GM21619 (cell line): ENCODE data around the gene MACF1.
A peak's percentile ranks its signal among the peaks of the same experiment; 100 is the strongest.
"Not testable (repeated sequence)": the region's sequence is repeated elsewhere in the genome, so short reads cannot be mapped to it uniquely, and the experiment has no call there.

Experiments used
- ATAC-seq: cut with Tn5 transposase; IDR thresholded peaks from one replicate; pipeline ENCODE4 v1.9.1; 2021; ENCODE audit not compliant: unreplicated experiment

The MACF1 gene

DNA sequence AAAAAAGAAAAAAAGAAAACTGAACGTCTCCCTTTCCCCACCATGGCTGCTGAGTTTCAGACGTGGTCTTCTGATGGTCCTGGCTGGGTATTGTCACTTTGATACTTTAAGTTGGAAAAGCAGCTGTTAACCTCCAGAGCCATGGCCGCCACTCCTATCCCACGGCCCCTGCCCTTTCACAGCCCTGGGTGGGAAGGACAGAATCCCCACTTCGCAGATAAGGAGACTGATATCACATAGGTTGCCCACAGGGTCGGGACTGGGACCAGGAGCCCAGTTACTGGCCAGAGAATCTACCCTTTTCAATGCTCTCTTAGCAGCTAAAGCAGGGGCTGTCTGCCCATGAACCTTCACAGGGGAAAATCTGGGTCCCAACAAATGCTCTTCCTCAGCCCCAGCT, 303.8 kb downstream of the MACF1 start:
- ATAC-seq = no peak

DNA sequence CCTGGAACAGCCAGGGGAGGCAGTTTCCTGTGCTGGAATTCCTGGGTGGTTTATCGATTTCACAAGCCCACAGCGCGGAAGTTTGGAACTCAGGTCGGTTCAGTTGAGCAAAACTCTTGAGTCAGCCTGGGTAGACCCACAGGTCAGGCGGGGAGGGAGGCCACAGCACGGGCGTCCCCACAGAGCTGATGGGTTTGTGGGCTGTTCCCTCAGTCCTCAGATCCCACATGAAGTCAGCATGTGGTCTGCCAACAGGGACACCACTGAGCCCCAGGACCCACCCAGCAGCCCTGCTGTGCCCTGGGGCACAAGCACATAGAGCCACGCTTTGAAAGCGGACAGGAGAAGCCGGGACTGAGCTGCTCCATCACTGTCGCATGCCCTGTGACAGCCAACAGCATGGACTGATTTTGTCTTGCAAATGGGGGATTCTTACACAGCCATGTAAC, 304.4 kb downstream of the MACF1 start:
- ATAC-seq = peak; percentile 17

DNA sequence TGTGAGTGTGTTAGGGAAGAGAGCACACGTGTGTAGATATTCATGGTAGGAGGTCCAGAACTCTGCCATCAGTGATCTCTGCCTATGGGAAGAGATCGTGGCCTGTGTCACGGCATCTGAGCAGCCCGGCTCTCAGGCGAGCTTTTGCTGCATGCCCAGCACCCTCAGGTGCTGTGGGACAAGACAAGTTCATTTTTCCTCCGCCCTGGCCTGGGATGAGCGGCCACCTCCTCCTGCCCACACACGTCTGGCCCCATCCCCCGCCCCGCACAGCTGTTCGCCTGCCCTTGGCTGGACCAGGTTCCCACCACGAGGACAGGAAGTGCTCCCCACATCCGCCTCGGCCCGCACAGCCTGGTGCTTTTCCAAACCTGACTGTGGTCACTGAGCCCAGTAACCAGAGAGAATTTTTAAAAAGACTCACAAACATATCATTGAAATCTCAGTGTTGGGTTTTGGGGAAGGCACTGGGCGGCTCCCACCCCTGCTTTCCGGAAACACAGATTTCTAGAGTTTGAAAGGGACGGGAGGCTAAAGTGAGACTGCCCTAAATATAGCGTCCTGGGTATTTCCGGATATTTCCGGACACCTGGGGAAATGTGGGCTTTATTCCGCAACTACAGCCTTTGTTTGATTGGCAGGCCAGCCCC, 305.0 kb downstream of the MACF1 start:
- ATAC-seq = peak; percentile 72

DNA sequence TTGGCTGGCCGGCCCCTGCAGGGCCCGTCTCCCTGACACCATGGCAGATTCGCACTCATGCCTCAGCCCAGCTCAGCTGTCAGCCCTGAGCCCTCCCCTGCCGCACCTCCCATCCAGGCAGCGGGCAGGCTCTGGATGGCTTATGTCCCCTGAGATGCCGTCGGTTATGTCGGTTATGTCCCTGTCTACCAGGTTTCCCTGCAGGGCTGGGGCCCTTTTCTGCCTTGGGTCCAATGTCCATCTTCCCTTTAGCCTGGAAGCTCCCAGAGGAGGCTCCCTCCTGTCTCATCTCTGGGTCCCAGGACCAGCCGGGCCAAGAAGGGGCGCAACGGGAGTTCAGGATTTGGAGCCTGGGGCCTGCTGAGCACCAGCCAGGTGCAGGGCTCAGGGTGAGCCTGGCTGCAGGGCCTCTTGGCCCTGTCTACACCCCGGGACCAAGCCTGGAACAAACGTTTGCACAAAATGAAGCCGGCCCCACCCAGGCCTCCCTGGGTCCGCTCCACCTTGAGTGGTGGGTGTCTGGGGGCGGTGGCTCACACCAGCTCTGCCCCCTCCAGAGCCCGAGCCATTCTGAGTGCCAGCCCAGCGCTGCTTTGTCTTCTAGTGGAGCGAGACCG, 306.2 kb downstream of the MACF1 start:
- not testable (repeated sequence) for ATAC-seq

GRCh38 chr1:39511477-39511876, 307.0 kb downstream of the MACF1 start:
- ATAC-seq = not testable (repeated sequence)

- ATAC-seq = not testable (repeated sequence)
These were observed 307.8 kb downstream of the MACF1 start for GRCh38 chr1:39512234-39512847.

DNA sequence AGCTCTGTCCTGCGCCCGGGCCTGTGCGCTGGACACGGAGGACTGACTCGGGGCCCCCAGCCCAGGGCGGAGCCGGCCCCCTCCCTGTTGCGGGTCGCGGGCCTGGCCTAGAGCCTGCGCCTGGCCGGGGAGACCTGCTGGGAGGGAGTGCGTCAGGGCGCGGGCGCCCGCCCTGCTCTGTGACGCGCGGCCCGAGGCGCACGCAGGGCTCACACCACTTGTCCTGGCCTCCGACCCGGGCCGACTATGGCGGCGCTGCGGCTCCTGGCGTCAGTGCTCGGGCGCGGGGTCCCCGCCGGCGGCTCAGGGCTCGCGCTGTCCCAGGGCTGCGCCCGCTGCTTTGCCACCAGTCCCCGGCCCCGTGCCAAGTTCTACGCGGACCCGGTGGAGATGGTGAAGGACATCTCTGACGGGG, 310.2 kb downstream of the MACF1 start:
- not testable (repeated sequence) for ATAC-seq

GRCh38 chr1:39515131-39516086, 310.9 kb downstream of the MACF1 start:
- peak; percentile 46 for ATAC-seq

DNA sequence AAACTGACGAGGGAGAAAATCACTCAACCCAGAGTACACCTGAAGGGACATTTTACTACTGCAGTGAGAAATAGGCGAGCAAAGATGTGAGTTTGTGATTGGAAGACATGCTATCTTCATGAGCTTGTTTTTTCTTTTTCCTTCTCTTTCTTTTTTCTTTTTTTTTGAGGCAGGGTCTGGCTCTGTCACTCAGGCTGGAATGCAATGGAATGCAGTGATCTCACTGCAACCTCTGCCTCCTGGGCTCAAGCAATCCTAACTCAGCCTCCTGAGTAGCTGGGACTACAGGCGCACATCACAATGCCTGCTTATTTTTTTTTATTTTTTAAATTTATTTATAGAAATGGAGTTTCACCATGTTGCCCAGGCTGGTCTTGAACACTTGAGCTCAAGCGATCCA, 312.3 kb downstream of the MACF1 start:
- not testable (repeated sequence) for ATAC-seq

DNA sequence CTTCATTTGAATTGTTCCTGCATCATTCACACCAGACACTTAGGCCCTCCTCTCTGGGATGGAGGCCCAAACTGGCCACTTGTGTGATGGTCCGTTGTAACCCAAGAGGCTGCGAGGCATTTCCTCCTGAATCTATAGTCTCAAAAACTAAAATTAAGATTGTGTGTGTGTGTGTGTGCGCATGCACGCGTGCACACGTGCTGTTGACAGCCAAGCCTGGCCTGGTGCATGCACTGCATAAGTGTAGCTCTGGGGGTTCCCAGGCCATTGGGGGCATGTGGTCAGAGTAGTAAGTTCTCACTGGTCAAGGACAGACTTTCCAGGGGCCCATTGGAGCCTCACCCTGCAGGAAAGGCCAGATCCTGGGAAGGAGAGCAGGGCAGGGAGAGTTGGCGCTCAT, 313.4 kb downstream of the MACF1 start:
- ATAC-seq = not testable (repeated sequence)

DNA sequence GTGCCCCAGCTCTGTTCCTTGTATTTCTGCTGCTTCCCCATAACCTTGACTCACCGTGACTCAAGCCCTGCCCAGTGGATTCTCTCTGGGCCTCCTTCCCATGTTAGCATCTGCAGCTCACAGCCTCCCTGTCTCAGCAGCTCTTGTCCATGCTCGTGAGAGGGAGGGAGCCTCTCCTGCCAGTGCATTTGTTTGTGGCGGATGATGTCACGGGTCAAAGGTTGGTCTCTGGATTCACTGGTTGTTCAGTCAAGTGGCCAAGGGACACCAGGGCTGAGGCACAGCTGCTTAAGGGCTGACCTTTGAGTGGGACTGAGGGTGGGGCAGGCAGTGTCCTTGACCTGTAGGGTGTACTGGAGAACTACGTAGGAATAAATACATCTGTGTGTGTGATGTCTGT, 314.9 kb downstream of the MACF1 start:
- ATAC-seq = not testable (repeated sequence)

DNA sequence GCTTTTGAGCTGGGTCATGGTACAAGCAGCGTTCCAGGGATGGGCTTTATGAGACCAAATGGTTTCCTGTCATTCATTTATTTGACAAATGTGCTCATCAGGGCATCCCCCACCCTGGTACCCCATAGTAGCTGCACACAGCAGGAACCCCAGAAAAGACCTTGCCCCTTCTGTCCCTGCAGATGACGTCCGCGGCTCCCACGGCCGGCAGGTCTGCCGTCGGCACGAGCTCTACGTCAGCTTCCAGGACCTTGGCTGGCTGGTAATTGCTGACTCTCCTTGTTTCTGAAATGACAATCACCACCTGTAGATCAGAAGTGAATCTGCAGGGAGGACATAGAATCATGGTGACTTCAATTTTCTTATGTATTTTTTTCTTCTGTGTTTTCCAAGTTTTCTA, 317.7 kb downstream of the MACF1 start:
- not testable (repeated sequence) for ATAC-seq

DNA sequence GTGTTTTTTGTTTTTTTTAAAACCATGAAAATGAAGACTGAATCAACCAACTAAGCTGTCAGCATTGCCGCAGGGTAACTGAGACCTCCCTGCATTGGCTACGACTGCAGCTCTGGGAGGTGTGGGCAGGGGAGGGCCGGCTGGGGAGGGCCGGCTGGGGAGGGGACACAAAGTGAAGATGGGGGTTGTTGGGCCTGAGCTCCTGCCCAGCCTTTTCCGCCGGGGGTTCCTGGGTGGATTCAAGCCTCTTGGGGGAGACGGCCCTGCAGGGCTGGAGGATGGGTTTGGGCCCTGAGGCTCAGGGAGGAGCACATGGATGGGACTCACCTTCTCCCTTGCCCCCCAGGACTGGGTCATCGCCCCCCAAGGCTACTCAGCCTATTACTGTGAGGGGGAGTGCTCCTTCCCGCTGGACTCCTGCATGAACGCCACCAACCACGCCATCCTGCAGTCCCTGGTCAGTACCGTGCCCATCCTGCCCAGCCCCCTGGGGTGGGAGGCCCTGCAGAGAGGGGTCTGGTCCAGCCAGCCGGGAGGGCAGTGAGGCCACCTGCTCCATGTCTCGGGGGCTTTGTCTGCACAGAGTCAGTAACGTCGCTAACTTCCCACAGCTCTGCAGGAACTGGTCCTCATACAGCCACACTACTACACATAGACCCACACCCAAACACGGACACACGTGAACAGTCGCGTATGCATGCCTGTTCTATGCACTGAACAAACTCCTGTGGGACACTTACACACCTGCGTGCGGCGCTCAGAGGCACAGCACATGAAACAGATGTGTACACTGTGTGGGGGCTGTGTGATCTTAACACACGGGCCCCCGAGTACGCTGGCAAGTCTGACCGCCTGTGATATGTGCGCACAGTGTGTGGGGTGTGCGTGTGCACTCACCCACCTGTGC, 318.4 kb downstream of the MACF1 start:
- no peak for ATAC-seq

DNA sequence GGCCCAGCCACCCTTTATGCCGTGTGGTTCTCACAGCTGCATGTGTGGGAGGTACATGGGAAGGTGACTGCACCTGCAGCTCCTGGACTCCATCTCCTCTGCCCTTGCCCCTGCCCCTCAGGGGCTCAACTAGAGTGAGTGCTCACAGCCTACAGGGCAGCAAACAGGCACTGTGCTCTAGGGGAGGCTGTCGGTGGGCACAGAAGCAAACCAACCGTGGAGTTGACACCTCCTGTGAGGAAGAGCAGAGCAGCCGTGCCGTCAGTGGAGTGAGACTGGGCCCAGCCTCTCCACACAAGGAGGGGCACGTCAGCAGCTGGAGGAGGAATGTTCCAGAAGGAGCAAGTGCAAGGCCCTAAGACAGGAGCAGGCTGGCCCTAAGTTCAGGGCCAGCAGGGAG, 319.7 kb downstream of the MACF1 start:
- no peak for ATAC-seq

DNA sequence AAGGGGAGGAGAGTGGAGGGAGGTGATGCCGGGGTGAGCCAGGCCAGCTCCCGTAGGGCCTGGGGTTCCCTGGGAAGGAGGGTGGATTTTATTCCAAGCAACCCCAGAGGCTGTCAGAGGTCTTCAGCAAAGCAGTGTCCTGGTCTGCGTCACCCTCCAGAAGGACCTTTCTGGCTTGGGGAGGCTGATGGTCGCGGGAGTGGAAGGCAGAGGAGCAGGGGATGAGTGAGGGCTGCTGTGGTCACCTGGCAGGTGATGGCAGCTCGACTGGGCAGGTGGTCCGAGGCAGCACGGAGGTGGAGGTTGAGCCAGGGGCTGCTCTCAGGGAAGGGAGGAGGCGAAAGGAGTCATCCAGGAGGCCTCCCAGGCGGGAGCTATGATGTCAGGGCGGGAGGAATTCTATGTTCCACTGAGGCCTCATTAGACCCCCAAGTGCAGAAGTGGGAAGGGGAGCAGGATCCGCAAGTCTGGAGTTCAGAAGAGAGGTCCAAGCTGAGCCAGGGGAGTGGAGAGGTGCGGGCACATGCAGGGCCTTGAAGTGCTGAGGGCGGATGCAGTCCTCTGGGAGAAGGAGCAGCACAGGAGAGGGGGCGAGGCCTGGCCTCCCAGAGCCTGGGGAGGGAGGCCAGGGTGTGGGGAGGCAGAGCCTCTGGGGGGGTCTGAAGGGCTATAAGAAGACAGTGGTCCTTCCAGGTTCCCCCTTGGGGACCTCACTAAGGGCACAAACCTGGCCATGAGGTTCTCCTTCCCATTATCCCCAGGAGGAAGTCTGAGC, 320.3 kb downstream of the MACF1 start:
- no peak for ATAC-seq

GRCh38 chr1:39525366-39526165, 321.1 kb downstream of the MACF1 start:
- peak; percentile 93 for ATAC-seq

DNA sequence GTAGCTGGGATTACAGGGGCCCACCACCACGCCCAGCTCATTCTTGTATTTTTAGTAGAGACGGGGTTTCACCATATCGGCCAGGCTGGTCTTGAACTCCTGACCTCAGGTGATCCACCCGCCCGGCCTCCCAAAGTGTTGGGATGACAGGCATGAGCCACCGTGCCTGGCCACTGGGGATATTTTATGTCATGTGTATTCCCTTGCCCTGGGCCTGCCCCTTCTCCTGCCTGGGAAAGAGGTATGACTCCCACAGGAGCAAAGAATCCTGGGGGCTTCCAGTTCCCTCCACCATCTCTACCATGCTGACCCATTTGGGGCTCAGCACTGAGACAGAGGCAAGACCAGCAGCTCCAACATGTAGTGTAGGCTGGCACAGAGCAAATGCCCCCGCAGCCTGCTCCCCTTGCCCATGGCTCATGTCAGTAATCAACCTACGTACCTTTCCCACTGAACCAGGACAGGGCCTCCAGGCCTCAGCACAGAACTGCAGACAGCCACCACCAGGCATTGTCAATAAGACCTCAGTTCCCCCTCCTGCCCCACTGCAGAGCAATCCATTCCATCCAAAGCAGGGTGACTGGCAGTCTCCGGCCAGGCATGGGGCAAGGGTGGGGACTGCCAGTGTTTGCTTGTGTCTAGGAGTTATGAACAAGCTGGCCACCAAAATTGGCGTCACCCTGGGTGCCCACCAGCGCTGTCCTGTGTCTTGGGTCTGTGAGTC, 322.1 kb downstream of the MACF1 start:
- no peak for ATAC-seq

- not testable (repeated sequence) for ATAC-seq
These were observed 322.7 kb downstream of the MACF1 start for GRCh38 chr1:39527190-39527579.
